ENCODE data around the gene LIMK1. TPM values are rescaled to one million over a fixed set of nuclear protein-coding genes. Genes with fewer than 3 reads are reported as not detected.

Gene LIMK1
- total RNA-seq, 4 donors from 2014 or later, result 10.4 to 31.0 (median 14.6) TPM

GRCh38 chr7:74057216-74057925, 26.2 kb upstream of the LIMK1 start:
- no peak for DNase-seq (ENCODE audit: low spot score)
- TF ChIP-seq CTCF (IDR thresholded peaks at IDR 0.05), result no peak

GRCh38 chr7:74057987-74058386, 25.6 kb upstream of the LIMK1 start:
- no peak for DNase-seq (ENCODE audit: low spot score)
- no peak for ATAC-seq (ENCODE audit: low FRiP score)
- no peak for TF ChIP-seq CTCF (IDR thresholded peaks at IDR 0.05)

More at GRCh38 chr7:74057216-74057925, 26.2 kb upstream of the LIMK1 start:
- ATAC-seq (ENCODE audit: low FRiP score), result no peak

- DNase-seq (ENCODE audit: low spot score) (no peak), ATAC-seq (ENCODE audit: low FRiP score) (no peak)
- no peak for TF ChIP-seq CTCF (IDR thresholded peaks at IDR 0.05)
These were observed 25.1 kb upstream of the LIMK1 start for GRCh38 chr7:74058486-74058885.

GRCh38 chr7:74059037-74059436, 24.6 kb upstream of the LIMK1 start:
- no peak for TF ChIP-seq CTCF (IDR thresholded peaks at IDR 0.05)
- no peak for ATAC-seq (ENCODE audit: low FRiP score)
- no peak for DNase-seq (ENCODE audit: low spot score)

- ATAC-seq (ENCODE audit: low FRiP score), result no peak
- no peak for DNase-seq (ENCODE audit: low spot score)
- no peak for TF ChIP-seq CTCF (IDR thresholded peaks at IDR 0.05)
These were observed 23.7 kb upstream of the LIMK1 start for GRCh38 chr7:74059681-74060588.

- DNase-seq (ENCODE audit: low spot score) (peak; percentile 56), ATAC-seq (ENCODE audit: low FRiP score) (peak; percentile 92)
- TF ChIP-seq CTCF (IDR thresholded peaks at IDR 0.05), result no peak
These were observed 21.6 kb upstream of the LIMK1 start for GRCh38 chr7:74061840-74062539.
